NCI-H524 treated with DMSO at 0.1 percent for 48 hours (cell line): Measurements from ENCODE around the gene FNDC4.
"Not testable (repeated sequence)": the region's sequence is repeated elsewhere in the genome, so short reads cannot be mapped to it uniquely, and the experiment has no call there.

Source experiments
- DNase-seq: peaks from one replicate; lab custom pipeline; 2025; lab: John Stamatoyannopoulos, UW

FNDC4 gene

GRCh38 chr2:27494944-27495554 is at the start of gene FNDC4:
Gene FNDC4, minus strand, starts transcription at chr2:27495200. Its CDS starts 521 bp downstream, at chr2:27494679.
- DNase-seq, result no peak

GRCh38 chr2:27544143-27544821 is 49.3 kb upstream of the FNDC4 start:
- DNase-seq, result no peak

- DNase-seq, result not testable (repeated sequence)
These were observed 44.6 kb upstream of the FNDC4 start for GRCh38 chr2:27539649-27540048.

GRCh38 chr2:27538839-27539450 is 43.9 kb upstream of the FNDC4 start:
- DNase-seq, result not testable (repeated sequence)

- DNase-seq, result no peak
These were observed 42.3 kb upstream of the FNDC4 start for GRCh38 chr2:27537287-27537686.

- DNase-seq, result no peak
These were observed 37.0 kb upstream of the FNDC4 start for GRCh38 chr2:27531983-27532382.

- DNase-seq, result no peak
These were observed 32.2 kb upstream of the FNDC4 start for GRCh38 chr2:27527182-27527581.

GRCh38 chr2:27522400-27522945 is 27.5 kb upstream of the FNDC4 start:
- DNase-seq, result no peak

- no peak for DNase-seq
These were observed 25.3 kb upstream of the FNDC4 start for GRCh38 chr2:27520316-27520715.

- no peak for DNase-seq
These were observed 23.7 kb upstream of the FNDC4 start for GRCh38 chr2:27518782-27519113.

GRCh38 chr2:27518113-27518781 is 23.2 kb upstream of the FNDC4 start:
- DNase-seq, result no peak

- DNase-seq, result no peak
These were observed 14.3 kb upstream of the FNDC4 start for GRCh38 chr2:27509326-27509725.

GRCh38 chr2:27507293-27507692 is 12.3 kb upstream of the FNDC4 start:
- no peak for DNase-seq

GRCh38 chr2:27506587-27506986 is 11.6 kb upstream of the FNDC4 start:
- DNase-seq, result no peak

GRCh38 chr2:27502142-27502541 is 7.1 kb upstream of the FNDC4 start:
- no peak for DNase-seq

GRCh38 chr2:27501042-27501441 is 6.0 kb upstream of the FNDC4 start:
- DNase-seq, result no peak

- DNase-seq, result no peak
These were observed 4.0 kb upstream of the FNDC4 start for GRCh38 chr2:27498975-27499374.

GRCh38 chr2:27497288-27497627 is 2.3 kb upstream of the FNDC4 start:
- no peak for DNase-seq

- no peak for DNase-seq
These were observed 1.6 kb upstream of the FNDC4 start, which contains the start of gene GCKR for GRCh38 chr2:27496357-27497287. Gene GCKR, plus strand, starts transcription at chr2:27496839. Its CDS starts 66 bp downstream, at chr2:27496905.

- DNase-seq, result no peak
These were observed 898 bp upstream of the FNDC4 start for GRCh38 chr2:27495840-27496356.

- DNase-seq, result no peak
These were observed 586 bp downstream of the FNDC4 start for GRCh38 chr2:27494284-27494943.
